UCSD-AML1 (cell line): ENCODE measurements around the gene SLC6A1.

ENCODE experiments used
- DNase-seq: peaks from one replicate; lab custom pipeline; 2025; ENCODE audit not compliant: unreplicated experiment; lab: John Stamatoyannopoulos, UW

SLC6A1 gene

DNA sequence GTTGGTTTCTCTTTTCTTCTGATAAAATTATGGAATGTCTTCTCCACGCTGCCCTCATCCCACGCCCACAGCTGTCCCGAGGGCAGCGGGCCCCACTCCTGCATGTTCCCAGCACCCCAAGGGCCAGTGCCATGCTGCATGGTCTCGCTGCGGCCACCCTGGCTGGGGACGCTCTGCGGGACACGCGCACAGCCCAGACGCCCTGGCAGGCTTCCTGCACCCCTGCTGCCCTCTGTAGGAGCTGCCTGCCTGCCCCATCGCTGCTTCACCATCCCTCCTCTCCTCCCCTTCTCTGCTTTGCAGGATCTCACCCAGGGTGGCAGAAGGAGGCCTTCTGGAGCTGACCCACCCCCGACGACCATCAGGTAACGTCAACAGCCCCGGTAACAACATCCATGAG, 22.8 kb downstream of the SLC6A1 start:
- no peak for DNase-seq

DNA sequence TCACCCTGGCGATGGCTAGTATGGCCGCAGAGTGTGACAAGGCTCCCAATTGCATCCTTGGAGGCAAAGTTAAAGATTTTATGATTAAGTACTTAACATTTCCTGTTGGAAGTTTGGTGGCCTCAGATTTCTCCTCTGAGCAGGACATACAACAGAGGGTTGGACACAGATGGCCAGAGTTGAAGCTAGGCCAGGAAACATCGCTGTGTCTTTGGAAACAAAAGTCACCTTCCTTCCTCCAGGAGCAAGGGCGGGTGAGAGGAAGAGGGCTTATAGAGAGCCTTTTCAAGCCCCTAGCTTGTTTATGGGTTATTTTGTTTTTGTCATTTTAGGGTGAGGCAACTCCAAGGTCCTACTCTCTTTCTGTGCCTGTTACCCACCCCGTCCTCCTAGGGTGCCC, 24.2 kb downstream of the SLC6A1 start:
- no peak for DNase-seq

DNA sequence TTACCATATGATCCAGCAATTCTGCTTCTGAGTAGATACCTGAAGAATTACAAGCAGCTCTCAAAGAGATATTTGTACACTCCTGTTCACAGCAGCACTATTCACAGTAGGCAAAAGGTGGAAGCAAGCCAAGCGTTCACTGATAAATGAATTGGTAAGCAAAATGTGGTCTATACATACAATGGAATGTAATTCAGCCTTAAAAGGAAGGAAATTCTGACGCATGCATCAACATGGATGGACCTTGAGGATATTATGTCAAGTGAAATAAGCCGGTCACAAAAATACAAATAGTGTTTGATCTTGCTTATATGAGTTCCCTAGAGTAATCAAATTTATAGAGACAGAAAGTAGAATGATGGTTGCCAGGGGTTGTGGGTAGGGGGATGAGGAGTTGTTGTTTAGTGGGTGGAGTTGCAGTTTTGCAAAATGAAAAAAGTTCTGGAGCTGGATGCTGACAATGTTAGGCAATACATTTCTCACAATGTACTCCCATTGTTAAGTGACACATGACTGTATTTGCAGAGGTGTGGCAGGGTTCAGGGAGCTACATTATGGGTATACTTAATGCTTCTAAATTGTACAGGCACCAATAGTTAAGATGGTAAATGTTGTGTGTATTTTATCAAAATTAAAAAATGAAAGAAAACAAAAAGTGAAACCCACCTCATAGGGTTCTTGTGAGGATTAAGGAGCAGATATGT, 26.7 kb downstream of the SLC6A1 start:
- no peak for DNase-seq

DNA sequence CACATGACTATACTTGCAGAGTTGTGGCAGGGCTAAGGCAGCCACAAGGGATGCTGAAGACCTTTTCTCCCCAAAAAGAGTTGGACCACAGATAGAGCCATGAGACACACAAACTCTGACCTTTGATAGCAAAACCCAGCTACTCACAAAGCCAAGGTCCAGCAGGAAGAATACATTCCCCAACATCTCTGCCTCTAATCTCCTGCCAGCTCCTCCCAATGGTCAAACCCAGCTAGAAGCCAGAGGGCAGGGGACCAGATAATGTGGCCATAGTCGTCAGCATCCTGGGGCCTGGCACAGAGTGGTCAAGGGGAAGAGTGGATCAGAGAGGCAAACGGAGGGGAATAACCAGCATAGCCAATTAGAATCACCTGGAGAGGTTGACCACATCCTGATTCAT, 28.2 kb downstream of the SLC6A1 start:
- DNase-seq, result no peak

DNA sequence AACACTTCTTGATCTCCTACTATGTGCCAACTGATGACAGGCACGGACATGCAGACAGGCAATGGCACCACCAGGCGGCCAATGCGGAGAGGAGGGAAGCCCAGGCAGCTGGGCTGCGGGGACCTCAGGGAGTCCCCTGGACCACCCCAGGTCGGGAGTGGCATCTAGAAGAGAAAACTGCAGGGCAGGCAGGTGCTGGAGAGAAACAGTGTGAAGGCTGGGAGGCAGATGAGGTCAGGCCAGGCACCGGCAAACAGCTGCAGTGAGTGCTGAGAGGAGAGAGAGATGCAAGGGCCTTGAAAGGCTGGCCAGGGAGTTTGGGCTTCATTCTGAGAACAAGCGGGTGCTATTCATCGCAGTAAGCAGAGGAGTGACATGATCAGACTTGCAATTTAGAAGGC, 29.1 kb downstream of the SLC6A1 start:
- DNase-seq, result no peak

DNA sequence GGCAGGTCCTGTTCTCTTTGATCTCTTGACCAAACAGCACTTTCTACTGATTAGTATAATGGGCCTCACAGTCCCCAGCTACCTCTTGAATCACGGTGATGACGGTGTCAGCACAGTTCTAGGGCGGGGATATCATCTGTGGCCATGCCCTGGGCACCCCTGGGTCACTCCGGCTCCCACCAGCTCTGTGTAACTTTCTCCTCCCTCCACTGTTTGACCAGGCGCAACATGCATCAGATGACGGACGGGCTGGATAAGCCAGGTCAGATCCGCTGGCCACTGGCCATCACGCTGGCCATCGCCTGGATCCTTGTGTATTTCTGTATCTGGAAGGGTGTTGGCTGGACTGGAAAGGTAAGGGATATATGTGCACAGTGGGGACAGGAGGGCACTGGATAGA, 29.6 kb downstream of the SLC6A1 start:
- no peak for DNase-seq

DNA sequence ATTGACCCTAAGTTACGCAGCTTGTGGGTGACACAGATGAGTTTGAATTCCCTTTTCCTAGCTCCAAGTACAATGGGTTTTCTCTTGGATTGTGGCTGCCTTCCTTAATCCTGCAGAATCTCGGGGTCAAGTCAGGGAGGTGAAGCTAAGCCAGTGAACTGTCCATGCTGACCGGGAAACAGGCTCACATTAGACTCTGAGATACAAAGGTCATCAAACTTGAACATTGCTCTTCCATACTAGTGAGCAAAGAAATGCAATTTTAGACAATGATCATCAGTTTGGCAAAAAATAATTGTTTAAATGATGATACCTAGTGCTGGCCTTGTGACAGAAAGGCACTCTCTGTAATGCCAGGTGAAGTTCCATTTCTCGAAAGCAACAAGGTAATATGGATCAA, 31.6 kb downstream of the SLC6A1 start:
- DNase-seq, result no peak

DNA sequence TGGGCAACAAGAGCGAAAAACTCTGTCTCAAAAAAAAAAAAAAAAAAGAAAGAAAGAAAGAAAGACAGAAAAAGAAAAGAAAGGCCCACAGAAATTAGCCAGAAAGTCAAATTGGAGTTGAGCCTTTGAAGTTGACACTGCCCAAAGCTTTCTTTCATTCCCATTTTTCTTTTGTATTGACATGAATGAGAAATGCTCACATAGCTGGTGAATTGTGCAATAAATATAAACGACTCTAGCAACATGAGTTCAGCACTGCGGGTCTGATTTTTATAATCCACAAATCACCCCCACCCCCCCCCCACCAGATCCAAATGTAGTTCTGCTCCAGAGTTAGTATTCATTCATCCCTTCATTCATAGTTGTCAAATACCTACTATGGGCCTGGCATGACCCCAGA, 37.4 kb downstream of the SLC6A1 start:
- DNase-seq, result no peak

DNA sequence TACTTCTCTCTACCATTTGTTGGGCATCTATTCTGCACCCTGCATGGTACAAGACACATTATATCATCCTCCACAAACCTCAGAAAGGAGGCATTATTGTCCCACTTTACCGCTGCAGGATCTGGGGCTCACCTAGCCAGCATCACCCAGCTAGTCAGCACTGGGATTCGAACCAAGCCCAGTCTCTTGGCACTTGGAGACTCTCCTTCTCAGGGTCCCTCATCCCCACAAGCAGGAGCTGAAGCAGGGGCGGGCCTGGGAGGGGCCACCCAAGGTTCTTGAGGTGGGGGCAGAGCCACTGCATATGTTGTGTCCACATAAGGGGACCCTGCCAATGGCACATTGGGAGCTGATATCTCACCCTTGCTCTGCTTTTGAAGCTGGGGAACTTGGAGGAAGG, 41.3 kb downstream of the SLC6A1 start:
- no peak for DNase-seq

DNA sequence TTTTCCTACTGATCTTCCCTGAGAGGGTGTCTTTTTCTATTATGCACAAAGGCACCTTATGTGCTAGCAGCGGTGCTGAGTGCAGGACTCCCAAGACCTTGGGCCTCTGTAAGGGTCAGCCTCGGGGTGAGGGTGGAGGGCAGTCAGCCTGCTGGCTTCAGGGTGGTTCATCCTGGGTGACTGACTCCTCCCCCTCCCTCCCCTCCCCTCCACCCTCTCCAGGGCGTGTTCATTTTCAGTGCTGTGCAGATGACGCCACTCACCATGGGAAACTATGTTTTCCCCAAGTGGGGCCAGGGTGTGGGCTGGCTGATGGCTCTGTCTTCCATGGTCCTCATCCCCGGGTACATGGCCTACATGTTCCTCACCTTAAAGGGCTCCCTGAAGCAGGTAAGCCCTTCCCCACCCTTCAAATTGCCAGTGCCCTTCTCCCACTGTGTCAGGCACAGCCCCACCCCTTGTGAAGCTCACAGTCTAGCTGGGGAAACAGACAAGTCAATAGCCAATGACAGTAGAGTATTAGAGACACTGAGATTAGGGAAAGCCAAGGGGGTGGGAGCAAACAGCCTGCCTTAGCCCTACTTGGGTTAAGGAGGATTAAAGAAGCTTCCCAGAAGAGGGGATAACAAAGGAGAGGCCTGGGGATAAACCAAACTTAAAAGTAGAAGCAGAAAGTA, 41.9 kb downstream of the SLC6A1 start:
- no peak for DNase-seq

DNA sequence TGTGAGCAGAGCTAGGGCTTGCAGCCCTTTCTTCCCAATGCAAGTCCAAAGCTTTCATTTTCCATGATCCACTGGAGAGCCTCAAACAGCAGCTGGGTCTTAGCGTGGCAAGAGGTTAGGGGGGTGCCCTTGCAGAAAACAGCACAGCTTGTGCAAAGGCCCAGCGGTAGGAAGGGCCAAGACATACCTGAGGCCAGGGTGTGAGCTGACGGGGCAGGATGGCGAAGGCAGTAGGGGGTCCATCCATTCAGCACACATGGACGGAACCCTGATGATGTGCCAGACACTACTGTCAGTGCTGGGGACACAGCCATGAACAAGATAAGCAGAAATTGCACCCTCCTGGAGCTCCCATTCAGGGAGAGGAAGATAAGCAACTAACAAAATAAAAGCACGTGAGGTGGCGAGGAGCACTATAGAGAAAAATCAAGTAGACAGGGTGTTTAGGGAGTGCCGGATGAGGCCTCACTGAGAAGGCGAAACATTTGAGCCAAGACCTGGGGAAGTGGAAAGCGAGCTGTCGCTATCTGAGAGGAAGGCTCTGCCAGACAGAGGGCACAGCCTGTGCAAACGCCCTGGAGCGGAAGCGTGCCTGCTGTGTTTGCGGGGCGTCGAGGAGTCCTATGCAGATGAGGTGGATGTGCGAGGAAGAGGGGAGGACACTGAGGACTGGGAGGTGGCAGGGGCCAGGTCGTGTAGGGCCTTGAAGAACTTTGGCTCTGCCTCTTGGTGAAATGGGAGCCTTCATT, 43.4 kb downstream of the SLC6A1 start:
- no peak for DNase-seq

DNA sequence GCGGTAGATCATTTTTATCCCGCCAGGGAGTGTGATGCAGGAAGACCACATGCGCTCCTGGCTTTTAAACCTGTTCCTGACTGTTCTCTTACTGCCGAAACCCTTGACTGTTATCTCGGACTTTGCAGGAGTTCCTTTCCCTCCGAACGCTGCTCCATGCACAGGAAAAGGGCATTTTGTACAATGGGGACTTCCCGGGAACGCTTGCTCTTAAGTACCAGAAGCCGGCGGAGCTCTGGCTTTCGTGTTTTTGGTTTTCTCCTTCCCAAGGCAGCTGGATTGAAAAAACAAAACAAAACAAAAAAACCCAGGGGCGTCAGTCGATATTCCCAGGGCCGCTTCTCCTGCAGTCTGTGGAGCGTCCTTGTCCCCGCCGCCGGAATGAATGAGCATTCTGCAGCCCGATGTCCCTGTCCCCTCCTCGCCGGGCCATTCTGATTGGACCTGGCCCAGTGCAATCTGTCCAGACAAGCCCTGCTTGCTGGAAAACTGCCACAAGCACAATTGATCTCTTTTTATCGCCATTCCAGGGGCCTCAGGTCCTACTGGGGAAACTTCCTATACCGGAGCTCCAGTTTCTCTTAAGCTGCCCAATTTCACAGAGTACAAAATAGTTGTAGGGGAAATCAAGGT, 44.8 kb downstream of the SLC6A1 start:
- DNase-seq, result no peak

DNA sequence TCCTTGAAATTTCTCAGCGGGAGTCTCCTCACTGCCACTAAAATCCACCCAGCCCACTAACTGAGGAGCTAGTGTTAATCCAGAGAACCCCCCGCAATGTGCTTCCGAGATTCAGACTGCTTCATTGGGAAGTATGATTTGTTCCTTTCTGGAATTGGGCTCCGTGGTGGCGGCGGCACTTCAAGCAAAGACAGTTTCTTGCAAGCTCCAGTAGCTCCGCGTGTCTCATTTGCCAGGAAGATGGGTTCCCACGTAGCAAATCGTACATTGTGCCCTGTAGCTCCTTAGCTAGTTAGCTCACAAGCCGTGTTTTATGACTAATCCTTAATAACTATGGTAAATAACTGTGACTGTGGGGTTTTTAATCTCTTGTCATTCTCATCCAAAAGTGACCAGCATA, 45.4 kb downstream of the SLC6A1 start:
- DNase-seq, result no peak

DNA sequence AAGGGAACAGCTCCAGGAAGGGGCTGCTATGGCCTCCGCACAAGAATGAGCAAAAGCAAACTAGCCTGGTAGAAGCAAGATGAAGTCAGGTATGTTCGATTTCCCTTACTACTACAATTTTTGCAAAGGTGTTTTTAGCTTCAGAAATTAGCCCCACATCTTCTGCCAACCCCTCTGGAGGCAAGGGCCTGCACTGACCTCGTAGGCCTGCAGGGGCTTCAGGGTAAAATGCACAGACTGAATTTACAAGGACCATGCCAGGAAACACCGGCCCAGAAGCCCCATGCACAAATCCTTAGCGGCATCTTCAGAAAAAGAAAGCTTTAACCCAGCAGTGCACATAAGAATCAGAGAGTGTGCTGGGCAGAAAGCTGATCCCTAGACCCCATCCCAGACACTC, 53.0 kb downstream of the SLC6A1 start:
- no peak for DNase-seq

DNA sequence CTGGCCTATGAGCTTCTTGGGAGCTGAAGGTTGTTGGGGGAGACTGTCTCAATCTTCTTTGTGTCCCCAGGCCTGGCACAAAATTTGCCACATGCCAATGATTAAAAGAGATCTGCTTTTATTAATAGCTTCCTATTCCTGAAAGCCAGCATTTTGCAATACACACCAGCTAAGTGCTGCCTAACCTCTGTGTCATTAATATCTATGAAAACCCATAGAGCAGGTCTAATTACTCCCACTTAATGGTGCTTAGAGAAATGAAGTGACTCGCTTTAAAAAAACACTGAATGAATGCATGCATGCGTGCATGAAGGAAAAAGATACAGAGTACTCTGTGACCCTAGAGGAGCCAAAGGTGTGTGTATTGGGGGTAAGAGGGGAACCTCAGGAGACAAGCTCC, 55.0 kb downstream of the SLC6A1 start:
- DNase-seq, result no peak

DNA sequence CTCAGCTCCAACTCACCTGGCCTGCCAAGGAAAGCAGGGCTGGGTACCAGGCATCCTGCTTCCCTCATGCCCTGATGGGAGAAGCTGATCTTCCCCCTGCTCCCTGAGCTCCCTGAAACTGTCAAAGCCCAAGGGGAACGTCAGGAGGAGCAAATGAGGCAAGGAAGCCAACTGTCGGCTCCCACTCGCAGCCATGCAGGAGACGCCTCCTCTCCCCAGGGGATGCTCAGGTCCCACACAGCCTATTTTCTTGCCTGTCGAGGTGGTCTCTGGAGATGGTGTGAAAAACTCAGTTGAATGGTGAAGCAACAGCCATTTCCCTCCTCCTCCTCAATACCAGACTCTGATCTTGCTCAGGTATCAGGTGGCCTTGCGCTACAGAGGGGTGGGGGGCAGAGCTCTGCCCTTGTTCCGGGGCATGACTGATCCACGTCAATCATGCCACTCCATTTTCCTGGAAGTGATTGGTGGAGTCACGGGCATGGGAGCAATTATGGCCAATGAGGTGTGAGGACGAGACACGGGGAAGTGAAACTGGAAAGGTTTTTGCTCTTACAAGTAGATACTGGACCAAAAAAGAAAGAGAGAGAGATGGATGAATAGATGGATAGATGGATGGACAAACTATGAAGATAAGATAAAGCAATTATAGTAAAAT, 58.2 kb downstream of the SLC6A1 start:
- DNase-seq, result no peak

DNA sequence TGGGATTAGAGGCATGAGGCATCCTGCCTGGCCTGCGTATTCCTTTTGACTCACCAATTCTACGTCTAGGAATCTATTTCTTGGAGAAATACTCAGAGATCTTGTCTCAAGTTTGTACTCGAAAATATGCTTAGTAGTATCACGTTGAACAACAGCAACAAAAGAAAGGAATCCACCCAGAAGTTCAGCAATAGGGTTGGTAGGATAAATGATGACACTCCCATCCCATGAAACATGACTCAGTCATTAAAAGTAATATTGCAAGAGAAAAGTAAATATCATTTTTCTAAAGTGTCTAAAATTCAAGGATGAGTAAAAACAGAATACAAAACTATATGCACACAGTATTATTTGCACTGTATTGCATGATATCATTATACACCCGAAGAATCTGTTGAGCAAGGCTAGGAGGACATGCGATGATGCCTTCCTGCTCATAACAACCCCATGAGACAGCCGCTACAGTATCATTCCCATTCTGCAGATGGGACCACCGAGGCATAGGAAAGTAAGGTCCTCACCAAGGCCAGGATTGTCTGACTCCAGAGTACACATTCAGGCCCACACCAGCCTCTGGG, 61.5 kb downstream of the SLC6A1 start:
- no peak for DNase-seq

DNA sequence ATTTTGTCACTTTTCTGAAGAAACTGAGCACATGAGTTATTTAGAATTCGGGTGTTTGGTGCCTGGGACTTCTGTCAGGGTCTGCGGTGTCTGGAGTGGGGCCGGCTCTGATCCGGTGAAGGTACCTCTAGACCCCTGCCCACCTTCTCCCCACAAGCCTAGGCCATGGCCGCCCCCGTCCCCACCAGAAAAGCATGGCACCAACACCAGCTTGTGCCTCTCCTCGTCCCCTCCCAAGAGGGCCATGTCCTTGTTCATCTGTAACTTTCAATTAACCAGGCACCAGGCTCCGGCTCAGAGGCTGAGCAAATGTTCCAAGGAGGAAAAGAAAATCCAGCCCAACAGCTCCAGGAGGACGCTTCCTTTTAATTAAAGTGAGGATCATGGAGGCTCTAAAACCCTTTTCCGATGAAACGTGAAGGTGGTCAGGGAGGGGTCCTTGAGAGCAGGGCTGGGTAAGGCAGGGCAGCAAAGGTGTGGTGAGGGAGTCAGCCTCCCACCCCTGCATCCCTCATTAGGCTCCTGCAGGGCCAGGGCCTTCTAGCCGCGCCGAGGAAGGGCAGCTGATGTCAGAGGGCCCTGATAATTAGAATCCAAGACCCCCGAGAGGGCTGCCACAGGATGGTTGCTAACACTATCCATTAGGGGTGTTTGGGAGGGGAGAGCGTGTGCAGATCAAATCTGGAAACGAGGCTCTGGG, 62.3 kb downstream of the SLC6A1 start:
- no peak for DNase-seq

DNA sequence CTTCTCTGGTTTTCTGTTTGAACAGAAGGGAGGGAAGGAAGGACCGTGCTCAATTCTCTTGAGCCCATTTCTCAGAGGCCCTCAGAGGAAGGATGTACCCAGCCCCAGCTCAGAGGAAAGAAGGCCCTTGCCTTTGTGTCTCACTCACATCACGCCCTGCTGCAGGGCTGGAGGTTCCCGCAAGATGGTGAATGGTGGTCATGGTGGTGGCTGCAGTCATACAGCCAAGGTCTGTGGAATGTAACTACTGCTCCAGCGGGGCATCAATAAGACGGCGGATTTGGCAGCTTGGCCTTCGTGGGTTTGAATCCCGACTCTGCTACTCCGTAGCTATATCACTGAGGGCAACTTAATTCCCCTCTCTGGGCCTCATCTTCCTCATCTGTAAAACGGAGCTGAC, 62.9 kb downstream of the SLC6A1 start:
- no peak for DNase-seq

DNA sequence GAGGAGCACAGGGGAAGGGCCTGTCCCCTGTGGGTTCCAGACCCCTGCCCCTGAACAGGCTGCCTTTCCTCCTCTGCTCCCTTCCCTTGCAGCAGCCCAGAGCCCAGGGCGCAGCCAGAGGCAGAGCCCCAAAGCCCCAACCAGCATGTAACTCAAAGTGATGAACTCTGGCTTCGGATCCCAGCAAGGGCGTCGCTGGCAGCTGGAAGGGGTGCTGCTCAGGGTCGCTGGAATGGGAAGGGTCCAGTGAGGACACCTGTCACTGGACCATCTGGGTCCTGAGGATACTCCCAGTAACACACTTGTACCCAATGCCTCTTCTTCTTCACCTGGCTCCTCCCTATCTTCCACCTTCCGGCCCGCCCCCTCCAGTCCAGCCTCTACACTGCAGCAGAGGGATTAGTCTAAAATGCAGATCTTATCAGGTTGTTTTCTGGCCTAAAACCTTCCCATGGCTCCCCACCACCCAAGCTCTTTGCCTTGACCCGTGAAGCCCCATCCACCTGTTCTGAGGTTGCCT, 64.0 kb downstream of the SLC6A1 start:
- no peak for DNase-seq
